GM21447 (cell line): ENCODE results near the gene USP24.
"Not testable (repeated sequence)": the region's sequence is repeated elsewhere in the genome, so short reads cannot be mapped to it uniquely, and the experiment has no call there.

Experiments
- ATAC-seq: cut with Tn5 transposase; IDR thresholded peaks from one replicate; pipeline ENCODE4 v1.9.1; 2021; ENCODE audit not compliant: unreplicated experiment

USP24 gene

GRCh38 chr1:55232448-55233144, 17.4 kb upstream of the USP24 start:
- no peak for ATAC-seq

- no peak for ATAC-seq
Observed at GRCh38 chr1:55231745-55232144, 16.6 kb upstream of the USP24 start.

- ATAC-seq = no peak
Observed at GRCh38 chr1:55230659-55231058, 15.5 kb upstream of the USP24 start.

- not testable (repeated sequence) for ATAC-seq
Observed at GRCh38 chr1:55229726-55230125, 14.6 kb upstream of the USP24 start.

- ATAC-seq = no peak
Observed at GRCh38 chr1:55225228-55225627, 10.1 kb upstream of the USP24 start.

- no peak for ATAC-seq
Observed at GRCh38 chr1:55224729-55225128, 9.6 kb upstream of the USP24 start.

- ATAC-seq = no peak
Observed at GRCh38 chr1:55222152-55222551, 7.0 kb upstream of the USP24 start.

GRCh38 chr1:55217226-55217986, 2.2 kb upstream of the USP24 start:
- ATAC-seq = no peak

- ATAC-seq = no peak
Observed at GRCh38 chr1:55216096-55216495, 932 bp upstream of the USP24 start.

GRCh38 chr1:55214934-55215193, 300 bp downstream of the USP24 start:
- ATAC-seq = peak; percentile 11

GRCh38 chr1:55214212-55214933, 791 bp downstream of the USP24 start:
- peak; percentile 20 for ATAC-seq

GRCh38 chr1:55213885-55214211, 1.3 kb downstream of the USP24 start:
- no peak for ATAC-seq

GRCh38 chr1:55213151-55213884, 1.8 kb downstream of the USP24 start:
- no peak for ATAC-seq

GRCh38 chr1:55212349-55213150, 2.6 kb downstream of the USP24 start:
- no peak for ATAC-seq

- ATAC-seq = peak; percentile 39
Observed at GRCh38 chr1:55211863-55212262, 3.3 kb downstream of the USP24 start.

GRCh38 chr1:55210990-55211801, 4.0 kb downstream of the USP24 start:
- ATAC-seq = no peak

- no peak for ATAC-seq
Observed at GRCh38 chr1:55209247-55209646, 5.9 kb downstream of the USP24 start.

- ATAC-seq = no peak
Observed at GRCh38 chr1:55206210-55206609, 9.0 kb downstream of the USP24 start.

- peak; percentile 89 for ATAC-seq
Observed at GRCh38 chr1:55204997-55205396, 10.2 kb downstream of the USP24 start.

GRCh38 chr1:55203064-55203463, 12.1 kb downstream of the USP24 start:
- ATAC-seq = no peak
